Inflammatory macrophage treated with lipopolysaccharide for 4 hours (primary cell): ENCODE measurements around the gene CPSF4L.

Experiments used
- DNase-seq: peaks from one replicate; pipeline ENCODE4 v3.0.0-alpha.2; 2020

The CPSF4L gene

GRCh38 chr17:73231395-73231794, 30.3 kb downstream of the CPSF4L start:
- peak; percentile 8 for DNase-seq

GRCh38 chr17:73230088-73230487, 31.6 kb downstream of the CPSF4L start:
- DNase-seq, result no peak

- DNase-seq, result peak; percentile 85
Observed at GRCh38 chr17:73228748-73229236, 32.9 kb downstream of the CPSF4L start.

- no peak for DNase-seq
Observed at GRCh38 chr17:73227944-73228343, 33.7 kb downstream of the CPSF4L start.

- peak; percentile 36 for DNase-seq
Observed at GRCh38 chr17:73227379-73227778, 34.3 kb downstream of the CPSF4L start.

- DNase-seq, result no peak
Observed at GRCh38 chr17:73226556-73227172, 35.0 kb downstream of the CPSF4L start.

GRCh38 chr17:73224663-73225305, 36.9 kb downstream of the CPSF4L start:
- DNase-seq, result no peak

GRCh38 chr17:73224237-73224636, 37.4 kb downstream of the CPSF4L start:
- DNase-seq, result peak; percentile 65

- DNase-seq, result no peak
Observed at GRCh38 chr17:73223626-73224230, 38.0 kb downstream of the CPSF4L start.

GRCh38 chr17:73215447-73215846, 46.2 kb downstream of the CPSF4L start:
- no peak for DNase-seq

GRCh38 chr17:73214851-73215250, 46.8 kb downstream of the CPSF4L start:
- no peak for DNase-seq

GRCh38 chr17:73214008-73214407, 47.7 kb downstream of the CPSF4L start:
- no peak for DNase-seq

GRCh38 chr17:73211745-73212144, 49.9 kb downstream of the CPSF4L start:
- DNase-seq, result peak; percentile 32

GRCh38 chr17:73210002-73210678, 51.5 kb downstream of the CPSF4L start:
- DNase-seq, result peak; percentile 16

GRCh38 chr17:73209436-73209835, 52.2 kb downstream of the CPSF4L start:
- no peak for DNase-seq

- DNase-seq, result no peak
Observed at GRCh38 chr17:73208139-73208827, 53.4 kb downstream of the CPSF4L start.

GRCh38 chr17:73205459-73205961, 56.2 kb downstream of the CPSF4L start:
- DNase-seq, result no peak

- no peak for DNase-seq
Observed at GRCh38 chr17:73203788-73204479, 57.7 kb downstream of the CPSF4L start.

- no peak for DNase-seq
Observed at GRCh38 chr17:73203135-73203787, 58.4 kb downstream of the CPSF4L start.

- DNase-seq, result no peak
Observed at GRCh38 chr17:73201215-73202069, 60.2 kb downstream of the CPSF4L start.

- DNase-seq, result no peak
Observed at GRCh38 chr17:73200476-73200875, 61.2 kb downstream of the CPSF4L start.
